ENCODE measurements around the gene ZNF281. TPM values are rescaled to one million over a fixed set of nuclear protein-coding genes. Genes with fewer than 3 reads are reported as not detected.
A peak's percentile ranks its signal among the peaks of the same experiment; 100 is the strongest.

The ZNF281 gene
- total RNA-seq, 1 experiment from 2014 or later, result 22.3 TPM

DNA sequence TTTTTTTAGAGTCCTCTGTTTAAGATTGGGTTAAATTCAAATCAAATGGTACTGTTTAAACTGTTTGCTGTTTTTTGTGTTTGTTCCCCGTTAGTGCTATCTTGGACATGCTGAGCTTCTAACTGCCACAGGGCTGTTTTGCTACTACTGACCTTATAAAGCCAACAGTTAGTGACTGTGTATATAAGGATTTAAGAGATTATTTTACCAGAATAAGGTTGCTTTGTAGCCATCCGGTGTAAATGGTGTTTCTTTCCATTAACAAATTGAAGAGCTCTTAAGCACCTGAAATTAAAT lies 37.0 kb downstream of the ZNF281 start:
- H3K27ac Mint-ChIP-seq (ENCODE audit: low read depth, unreplicated experiment), result peak overlapping the region; percentile 82
- no TSS peak for BruUV-seq (replicated peaks)
- POLR2A ChIA-PET, result interaction anchor here (0.6 to 4.5 kb wide), 11 partner anchors 9 to 592 kb away, joined by 3 to 16 read pairs (median 4); no protein-coding TSS in a partner anchor
- intact Hi-C loops (cut with micrococcal nuclease), result no loop called here
- no peak for DNase-seq (ENCODE audit: unreplicated experiment)
- H3K4me3 Mint-ChIP-seq (ENCODE audit: unreplicated experiment), result no peak overlapping the region
- peaks cover 6% of the 10 kb centered on the region for H3K36me3 Mint-ChIP-seq (ENCODE audit: insufficient read depth, unreplicated experiment)
- no peaks in the 10 kb centered on the region for H3K9me3 Mint-ChIP-seq (ENCODE audit: unreplicated experiment)
- H3K4me1 Mint-ChIP-seq (ENCODE audit: insufficient read depth, unreplicated experiment), result peaks cover 58% of the 10 kb centered on the region
- no peaks in the 10 kb centered on the region for H3K27me3 Mint-ChIP-seq (ENCODE audit: insufficient read depth, unreplicated experiment)
- CTCF ChIA-PET, result interaction anchor here (0.5 to 1.4 kb wide), 12 partner anchors 8 to 688 kb away, joined by 3 to 8 read pairs (median 4); no protein-coding TSS in a partner anchor
- TF ChIP-seq CTCF (IDR thresholded peaks at IDR 0.05; ENCODE audit: unreplicated experiment), result no peak

- POLR2A ChIA-PET, result interaction anchor here (0.5 to 4.5 kb wide), 14 partner anchors 8 to 59 kb away, joined by 3 to 21 read pairs (median 4); partner anchors contain the start of gene ZNF281
- Mint-ChIP-seq H3K4me1 (ENCODE audit: insufficient read depth, unreplicated experiment) (peaks cover 60% of the 10 kb centered on the region), H3K36me3 (ENCODE audit: insufficient read depth, unreplicated experiment) (peaks cover 6% of the 10 kb centered on the region), H3K27ac (ENCODE audit: low read depth, unreplicated experiment) (peak overlapping the region; percentile 82), H3K4me3 (ENCODE audit: unreplicated experiment) (no peak overlapping the region), H3K27me3 (ENCODE audit: insufficient read depth, unreplicated experiment) (no peaks in the 10 kb centered on the region), H3K9me3 (ENCODE audit: unreplicated experiment) (no peaks in the 10 kb centered on the region)
- intact Hi-C loops (cut with micrococcal nuclease), result no loop called here
- CTCF ChIA-PET, result interaction anchor here (0.5 to 1.4 kb wide), 13 partner anchors 8 to 687 kb away, joined by 3 to 8 read pairs (median 3); no protein-coding TSS in a partner anchor
- no TSS peak for BruUV-seq (replicated peaks)
- TF ChIP-seq CTCF (IDR thresholded peaks at IDR 0.05; ENCODE audit: unreplicated experiment), result no peak
- DNase-seq (ENCODE audit: unreplicated experiment), result peak; percentile 92
Observed at GRCh38 chr1:200372095-200372884, 37.5 kb downstream of the ZNF281 start.

DNA sequence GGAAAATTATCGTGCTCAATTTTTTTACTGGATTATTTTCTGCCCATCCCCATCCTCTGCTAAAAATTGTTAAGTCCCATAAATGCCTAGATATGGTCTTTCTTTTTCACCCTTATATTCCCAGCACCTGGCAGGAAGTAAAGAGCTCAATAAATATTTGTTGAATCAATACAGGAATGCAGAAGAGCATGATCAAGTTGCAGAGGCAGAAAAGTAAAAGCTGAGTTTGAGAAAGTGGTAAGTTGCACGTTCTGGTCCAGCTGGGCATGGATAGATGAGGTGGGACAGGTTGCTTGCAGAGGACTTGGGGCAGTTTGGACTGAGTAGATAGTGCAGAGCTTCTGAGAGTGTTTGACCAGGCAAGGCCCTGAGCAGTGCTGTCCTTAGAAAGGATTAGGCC lies 40.1 kb downstream of the ZNF281 start:
- ChIA-PET POLR2A (interaction anchor here (1.1 to 3.5 kb wide), 3 partner anchors 7 to 114 kb away, joined by 4 to 21 read pairs (median 13); no protein-coding TSS in a partner anchor), CTCF (interaction anchor here (0.7 to 1.4 kb wide), 4 partner anchors 8 to 125 kb away, joined by 3 to 4 read pairs (median 3); no protein-coding TSS in a partner anchor)
- H3K4me1 Mint-ChIP-seq (ENCODE audit: insufficient read depth, unreplicated experiment), result peaks cover 50% of the 10 kb centered on the region
- peaks cover 6% of the 10 kb centered on the region for H3K36me3 Mint-ChIP-seq (ENCODE audit: insufficient read depth, unreplicated experiment)
- no peaks in the 10 kb centered on the region for H3K9me3 Mint-ChIP-seq (ENCODE audit: unreplicated experiment)
- H3K27me3 Mint-ChIP-seq (ENCODE audit: insufficient read depth, unreplicated experiment), result no peaks in the 10 kb centered on the region
- DNase-seq (ENCODE audit: unreplicated experiment), result no peak
- TF ChIP-seq CTCF (IDR thresholded peaks at IDR 0.05; ENCODE audit: unreplicated experiment), result no peak
- intact Hi-C loops (cut with micrococcal nuclease), result no loop called here
- no TSS peak for BruUV-seq (replicated peaks)
- no peak overlapping the region for H3K27ac Mint-ChIP-seq (ENCODE audit: low read depth, unreplicated experiment)
- no peak overlapping the region for H3K4me3 Mint-ChIP-seq (ENCODE audit: unreplicated experiment)

DNA sequence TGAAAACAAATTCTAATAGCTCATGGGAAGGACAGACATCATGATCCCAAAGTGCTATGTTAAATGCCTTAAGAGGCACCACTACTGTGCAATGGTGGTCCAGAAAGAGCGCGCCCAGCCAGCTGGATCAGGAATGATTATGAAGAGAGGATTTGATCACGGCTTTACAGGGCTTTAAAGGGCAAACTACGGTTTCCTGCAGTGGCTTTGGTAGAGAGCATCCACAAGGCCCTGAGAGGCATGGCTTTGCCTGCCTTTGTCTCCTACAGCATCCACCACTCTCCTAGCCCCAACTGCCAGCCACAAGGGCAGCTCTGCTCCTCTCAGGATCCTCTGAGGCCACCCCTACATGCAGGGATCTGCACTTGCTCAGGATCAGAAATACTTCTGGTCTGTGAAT lies 40.7 kb downstream of the ZNF281 start:
- H3K9me3 Mint-ChIP-seq (ENCODE audit: unreplicated experiment), result no peaks in the 10 kb centered on the region
- H3K4me1 Mint-ChIP-seq (ENCODE audit: insufficient read depth, unreplicated experiment), result peaks cover 47% of the 10 kb centered on the region
- no peak for TF ChIP-seq CTCF (IDR thresholded peaks at IDR 0.05; ENCODE audit: unreplicated experiment)
- H3K27me3 Mint-ChIP-seq (ENCODE audit: insufficient read depth, unreplicated experiment), result no peaks in the 10 kb centered on the region
- intact Hi-C loops (cut with micrococcal nuclease), result no loop called here
- H3K4me3 Mint-ChIP-seq (ENCODE audit: unreplicated experiment), result no peak overlapping the region
- ChIA-PET POLR2A (interaction anchor here (1.0 to 3.5 kb wide), 6 partner anchors 8 to 115 kb away, joined by 3 to 21 read pairs (median 4); no protein-coding TSS in a partner anchor), CTCF (interaction anchor here (0.8 to 1.4 kb wide), 5 partner anchors 8 to 111 kb away, joined by 3 to 4 read pairs (median 3); no protein-coding TSS in a partner anchor)
- H3K27ac Mint-ChIP-seq (ENCODE audit: low read depth, unreplicated experiment), result no peak overlapping the region
- DNase-seq (ENCODE audit: unreplicated experiment), result no peak
- peaks cover 6% of the 10 kb centered on the region for H3K36me3 Mint-ChIP-seq (ENCODE audit: insufficient read depth, unreplicated experiment)
- BruUV-seq (replicated peaks), result no TSS peak

Data from MCF 10A (cell line).